Endodermal cell (in vitro differentiated cells): Measurements from ENCODE around the gene CARD8. TPM values are rescaled to one million over a fixed set of nuclear protein-coding genes. Genes with fewer than 3 reads are reported as not detected.

Experiments used
- DNase-seq: peaks from one replicate; pipeline ENCODE4 v3.0.0-alpha.2; 2017
- H3K27ac ChIP-seq: 2 replicates; pipeline ENCODE4 v1.5.1; 2013; ENCODE audit warnings: mild to moderate bottlenecking, low read depth, low read length, moderate library complexity
- H3K27me3 ChIP-seq: 2 replicates; pipeline ENCODE4 v1.6.1; 2013; ENCODE audit warnings: mild to moderate bottlenecking, low read length, moderate library complexity; ENCODE audit not compliant: insufficient read depth, control insufficient read depth, poor library complexity, severe bottlenecking
- H3K36me3 ChIP-seq: 2 replicates; pipeline ENCODE4 v1.7.0; 2013; ENCODE audit warnings: mild to moderate bottlenecking, low read length, moderate library complexity; ENCODE audit not compliant: control insufficient read depth, insufficient read depth
- H3K4me1 ChIP-seq: one replicate; pipeline ENCODE4 v1.7.0; 2013; ENCODE audit warnings: low read length; ENCODE audit not compliant: control insufficient read depth, insufficient read depth
- H3K4me3 ChIP-seq: 2 replicates; pipeline ENCODE4 v1.5.1; 2013; ENCODE audit warnings: mild to moderate bottlenecking, low read length, moderate library complexity
- H3K9ac ChIP-seq: 2 replicates; pipeline ENCODE4 v1.6.1; 2013; ENCODE audit warnings: mild to moderate bottlenecking, low read length, moderate library complexity; ENCODE audit not compliant: poor library complexity, severe bottlenecking; ENCODE audit errors: extremely low read depth
- H3K9me3 ChIP-seq: 2 replicates; pipeline ENCODE4 v1.6.1; 2013; ENCODE audit warnings: mild to moderate bottlenecking, low read length, moderate library complexity; ENCODE audit not compliant: control insufficient read depth
- H3K27ac Mint-ChIP-seq: 2 replicates; pipeline ENCODE4 v1.8.0; 2020; ENCODE audit warnings: mixed read lengths
- H3K27me3 Mint-ChIP-seq: 2 replicates; pipeline ENCODE4 v1.8.0; 2021; ENCODE audit warnings: mild to moderate bottlenecking, mixed read lengths; ENCODE audit not compliant: insufficient read depth
- H3K36me3 Mint-ChIP-seq: 2 replicates; pipeline ENCODE4 v1.8.0; 2020; ENCODE audit warnings: low read depth, mixed read lengths
- H3K4me1 Mint-ChIP-seq: 2 replicates; pipeline ENCODE4 v1.8.0; 2020; ENCODE audit warnings: mixed read lengths
- H3K4me3 Mint-ChIP-seq: 2 replicates; pipeline ENCODE4 v1.8.0; 2020; ENCODE audit warnings: mild to moderate bottlenecking, moderate library complexity, mixed read lengths
- H3K9me3 Mint-ChIP-seq: 2 replicates; pipeline ENCODE4 v1.8.0; 2020; ENCODE audit warnings: mild to moderate bottlenecking, mixed read lengths
- WGBS, 2 experiments: methylation state at CpG; one replicate each; pipeline versions ENCODE4 v1.1.5 to v1.1.7; 2013; ENCODE audit warnings: missing lambda C conversion rate in 2 of 2, mixed read lengths in 1 of 2; ENCODE audit not compliant: insufficient coverage in 1 of 2, insufficient read length in 1 of 2; 5-methylcytosine and 5-hydroxymethylcytosine counted together
- total RNA-seq, 2 donors: library from RNA; stranded (reverse); fragmentation: NEBNext Ultra II Directional in 1 of 2; extraction: Animal tissue kit (Norgen Biotek cat#: 25700) in 1 of 2; gene quantifications; 2 replicates in 1 of 2; 3 replicates in 1 of 2; pipeline ENCODE4 v1.2.1, GENCODE V29; 2021
- TF ChIP-seq, protein P1 (sequence below): fragments of 200-600 bp; sonication (generic); conservative IDR thresholded peaks from 2 replicates; pipeline ENCODE4 v1.5.0; 2021; ENCODE audit warnings: antibody characterized with exemption, mild to moderate bottlenecking

The CARD8 gene
- total RNA-seq, 2 donors from 2014 or later, result 34.0 to 44.6 TPM

DNA sequence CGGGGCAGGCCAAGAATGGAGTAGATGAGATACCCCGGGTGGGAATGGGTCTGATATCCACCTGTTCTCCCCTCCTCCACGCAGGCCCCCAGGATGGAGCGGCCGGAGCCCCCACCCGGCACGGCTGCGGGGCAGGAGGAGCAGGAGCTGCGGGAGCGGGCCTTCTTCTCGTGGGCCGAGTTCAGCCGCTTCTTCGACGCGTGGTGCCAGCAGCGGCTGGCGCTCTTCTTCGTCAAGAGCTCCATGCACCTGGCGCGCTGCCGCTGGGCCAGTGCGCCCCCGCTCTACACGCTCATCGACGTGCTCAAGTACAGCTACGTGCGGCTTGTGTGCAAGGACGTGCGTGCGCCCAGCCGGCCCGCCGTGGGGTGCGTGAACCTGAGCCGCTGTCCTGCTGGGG lies 84.0 kb downstream of the CARD8 start:
- Mint-ChIP-seq H3K36me3 (peaks cover 30% of the 10 kb centered on the region), H3K4me3 (peak overlapping the region; percentile 98), H3K27me3 (no peaks in the 10 kb centered on the region), H3K9me3 (no peaks in the 10 kb centered on the region), H3K4me1 (peaks cover 12% of the 10 kb centered on the region), H3K27ac (no peak overlapping the region)
- WGBS, 2 experiments, result 97 to 98% methylated on average over 30 to 37 of the region's 37 CpGs
- H3K4me1 ChIP-seq, result no peaks in the 10 kb centered on the region
- H3K36me3 ChIP-seq, result peaks cover 18% of the 10 kb centered on the region
- no peak for DNase-seq
- H3K4me3 ChIP-seq, result peak overlapping the region; percentile 84
- no peak overlapping the region for H3K9ac ChIP-seq
- H3K9me3 ChIP-seq, result no peaks in the 10 kb centered on the region
- no peak overlapping the region for H3K27ac ChIP-seq
- H3K27me3 ChIP-seq, result no peaks in the 10 kb centered on the region
- TF ChIP-seq, protein P1, sequence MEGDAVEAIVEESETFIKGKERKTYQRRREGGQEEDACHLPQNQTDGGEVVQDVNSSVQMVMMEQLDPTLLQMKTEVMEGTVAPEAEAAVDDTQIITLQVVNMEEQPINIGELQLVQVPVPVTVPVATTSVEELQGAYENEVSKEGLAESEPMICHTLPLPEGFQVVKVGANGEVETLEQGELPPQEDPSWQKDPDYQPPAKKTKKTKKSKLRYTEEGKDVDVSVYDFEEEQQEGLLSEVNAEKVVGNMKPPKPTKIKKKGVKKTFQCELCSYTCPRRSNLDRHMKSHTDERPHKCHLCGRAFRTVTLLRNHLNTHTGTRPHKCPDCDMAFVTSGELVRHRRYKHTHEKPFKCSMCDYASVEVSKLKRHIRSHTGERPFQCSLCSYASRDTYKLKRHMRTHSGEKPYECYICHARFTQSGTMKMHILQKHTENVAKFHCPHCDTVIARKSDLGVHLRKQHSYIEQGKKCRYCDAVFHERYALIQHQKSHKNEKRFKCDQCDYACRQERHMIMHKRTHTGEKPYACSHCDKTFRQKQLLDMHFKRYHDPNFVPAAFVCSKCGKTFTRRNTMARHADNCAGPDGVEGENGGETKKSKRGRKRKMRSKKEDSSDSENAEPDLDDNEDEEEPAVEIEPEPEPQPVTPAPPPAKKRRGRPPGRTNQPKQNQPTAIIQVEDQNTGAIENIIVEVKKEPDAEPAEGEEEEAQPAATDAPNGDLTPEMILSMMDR, result no peak

DNA sequence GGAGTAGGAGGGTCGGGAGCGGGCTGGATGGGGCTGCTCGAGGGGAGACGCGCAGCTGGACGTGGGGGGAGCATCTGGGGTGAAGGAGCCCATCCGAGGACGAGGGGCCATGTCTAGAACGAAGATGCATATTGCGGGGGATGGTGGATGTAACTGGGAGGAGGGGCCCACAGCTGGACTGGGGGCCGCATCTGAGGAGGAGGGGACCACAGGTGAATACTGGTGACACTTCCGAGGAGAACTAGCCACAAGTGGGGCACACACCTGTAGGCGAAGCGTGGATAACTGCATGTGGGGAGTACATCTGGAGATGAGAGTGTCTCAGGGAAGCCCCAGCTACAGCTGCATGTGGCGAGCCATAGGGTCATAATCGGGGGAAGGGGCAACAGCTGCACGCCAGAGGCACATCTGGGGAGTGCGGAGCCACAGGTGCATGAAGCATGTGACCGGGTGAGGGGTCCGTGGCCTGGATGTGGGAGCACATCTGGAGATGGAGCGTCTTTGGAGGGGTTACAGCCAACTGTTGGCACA lies 84.8 kb downstream of the CARD8 start:
- Histone ChIP-seq H3K9me3 (no peaks in the 10 kb centered on the region), H3K4me3 (peak overlapping the region; percentile 84), H3K27ac (no peak overlapping the region), H3K36me3 (peaks cover 14% of the 10 kb centered on the region), H3K9ac (peak overlapping the region; percentile 43), H3K4me1 (no peaks in the 10 kb centered on the region), H3K27me3 (no peaks in the 10 kb centered on the region)
- TF ChIP-seq, protein P1, result no peak
- peak overlapping the region; percentile 88 for H3K27ac Mint-ChIP-seq
- peaks cover 12% of the 10 kb centered on the region for H3K4me1 Mint-ChIP-seq
- H3K9me3 Mint-ChIP-seq, result no peaks in the 10 kb centered on the region
- 5 to 7% methylated on average over 18 to 21 of the region's 21 CpGs for WGBS, 2 experiments
- no peaks in the 10 kb centered on the region for H3K27me3 Mint-ChIP-seq
- H3K36me3 Mint-ChIP-seq, result peaks cover 28% of the 10 kb centered on the region
- H3K4me3 Mint-ChIP-seq, result peak overlapping the region; percentile 98
- peak; percentile 65 for DNase-seq

DNA sequence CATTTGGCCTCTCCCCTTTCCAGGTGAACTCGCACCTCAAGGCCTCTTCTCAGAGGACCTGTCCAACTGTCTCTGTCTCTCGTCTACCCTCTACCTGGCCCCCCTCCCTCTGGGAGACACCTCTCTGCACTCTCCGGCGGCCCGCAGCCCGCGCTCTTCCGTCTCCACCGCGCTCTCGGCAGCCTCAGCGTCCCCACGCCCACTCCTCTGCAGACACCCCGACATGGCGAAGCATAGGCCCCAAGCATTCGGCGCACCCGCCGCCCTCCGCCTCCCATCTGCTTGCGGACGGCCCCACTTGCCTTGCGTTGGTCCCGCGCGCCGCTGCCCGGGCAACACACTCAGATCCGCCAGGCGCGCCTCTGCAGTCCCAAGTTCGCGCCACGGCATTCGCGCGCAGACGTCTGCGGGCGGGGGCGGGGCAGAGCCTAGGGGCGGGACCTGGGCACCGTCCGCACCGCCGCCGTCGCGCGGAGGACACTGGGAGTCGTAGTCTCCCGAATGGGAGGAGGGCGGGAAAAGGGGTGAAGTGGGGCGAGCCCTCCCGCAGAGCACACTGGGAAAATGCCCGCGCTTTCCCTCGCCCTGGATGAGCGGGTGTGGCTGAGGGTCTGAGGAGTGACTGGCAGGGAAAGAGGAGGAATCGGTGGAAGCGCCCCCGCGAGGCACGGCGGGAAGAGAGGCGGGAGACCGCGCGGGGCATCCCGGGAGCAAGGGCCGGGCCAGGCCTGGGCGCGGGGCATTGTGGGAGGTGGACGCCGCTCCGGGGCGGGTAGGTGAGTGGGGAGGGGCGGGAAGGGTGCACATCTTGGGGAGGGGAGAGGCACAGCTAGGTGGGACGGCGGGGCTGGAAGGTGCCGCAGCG lies 85.5 kb downstream of the CARD8 start, which contains the start of the genes LIG1 and ZSWIM9:
LIG1 (minus strand) TSS at position 406 of the 865 bp plus-strand sequence. CDS start 4,778 bp downstream, outside the sequence.
ZSWIM9 (plus strand) TSS at position 742 of the 865 bp plus-strand sequence. CDS start 1,123 bp downstream, outside the sequence.
- H3K27me3 ChIP-seq, result no peaks in the 10 kb centered on the region
- Mint-ChIP-seq H3K9me3 (no peaks in the 10 kb centered on the region), H3K36me3 (peaks cover 27% of the 10 kb centered on the region), H3K4me1 (peaks cover 12% of the 10 kb centered on the region), H3K4me3 (peak within 1 kb of the TSS; percentile 98), H3K27me3 (no peaks in the 10 kb centered on the region), H3K27ac (peak within 1 kb of the TSS; percentile 99)
- no peaks in the 10 kb centered on the region for H3K9me3 ChIP-seq
- TF ChIP-seq, protein P1, result no peak
- H3K4me3 ChIP-seq, result peak within 1 kb of the TSS; percentile 84
- H3K9ac ChIP-seq, result peak within 1 kb of the TSS; percentile 43
- DNase-seq, result peak; percentile 97
- H3K4me1 ChIP-seq, result no peaks in the 10 kb centered on the region
- WGBS, 2 experiments, result 0% methylated on average over 15 to 82 of the region's 82 CpGs
- H3K36me3 ChIP-seq, result peaks cover 14% of the 10 kb centered on the region
- H3K27ac ChIP-seq, result peak within 1 kb of the TSS; percentile 95
